Globus pallidus (tissue), 1 donor: ENCODE results near the gene CFAP410.

Source experiments
- DNase-seq: peaks from one replicate; pipeline ENCODE4 v3.0.0-alpha.2; 2015; ENCODE audit warnings: low spot score

CFAP410 gene

DNA sequence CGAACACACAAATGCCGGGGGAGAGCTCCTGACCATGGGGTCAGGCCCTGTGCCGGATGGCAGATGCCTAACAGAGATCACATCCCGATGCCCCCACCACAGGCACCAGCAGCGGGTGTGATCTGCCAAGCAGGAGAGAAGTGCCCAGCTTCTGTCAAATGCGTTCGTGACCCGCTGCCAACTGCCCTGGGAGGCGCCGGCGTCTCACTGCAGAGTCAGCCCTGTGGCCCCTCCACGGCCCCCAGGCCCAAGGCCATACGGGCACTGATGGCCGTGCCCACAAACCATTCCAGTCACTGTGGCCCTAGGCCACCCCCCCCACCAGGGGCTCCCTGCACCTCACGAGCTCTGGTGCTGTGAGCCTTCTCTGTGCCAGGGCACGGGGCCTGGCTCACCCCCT lies 8.0 kb downstream of the CFAP410 start:
- no peak for DNase-seq

DNA sequence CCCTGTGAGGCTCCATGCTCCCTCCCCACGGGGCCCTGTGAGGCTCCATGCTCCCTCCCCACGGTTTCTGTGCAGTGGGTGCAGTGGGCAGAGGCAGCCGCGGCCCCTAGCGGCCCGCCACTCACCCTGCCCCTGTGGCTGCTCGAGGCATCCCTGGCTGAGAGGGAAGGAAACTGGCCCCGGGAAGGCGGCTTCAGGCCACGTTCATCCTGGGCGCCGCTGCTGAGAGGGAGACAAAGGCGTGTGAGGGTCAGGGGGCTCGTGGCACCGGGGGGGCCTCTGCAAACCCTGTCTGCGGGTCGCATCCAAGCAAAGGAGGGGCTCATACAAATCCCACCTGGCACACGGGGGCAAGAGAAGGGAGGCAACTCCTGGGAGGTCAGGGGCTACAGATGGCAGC lies 8.5 kb downstream of the CFAP410 start:
- DNase-seq = no peak

DNA sequence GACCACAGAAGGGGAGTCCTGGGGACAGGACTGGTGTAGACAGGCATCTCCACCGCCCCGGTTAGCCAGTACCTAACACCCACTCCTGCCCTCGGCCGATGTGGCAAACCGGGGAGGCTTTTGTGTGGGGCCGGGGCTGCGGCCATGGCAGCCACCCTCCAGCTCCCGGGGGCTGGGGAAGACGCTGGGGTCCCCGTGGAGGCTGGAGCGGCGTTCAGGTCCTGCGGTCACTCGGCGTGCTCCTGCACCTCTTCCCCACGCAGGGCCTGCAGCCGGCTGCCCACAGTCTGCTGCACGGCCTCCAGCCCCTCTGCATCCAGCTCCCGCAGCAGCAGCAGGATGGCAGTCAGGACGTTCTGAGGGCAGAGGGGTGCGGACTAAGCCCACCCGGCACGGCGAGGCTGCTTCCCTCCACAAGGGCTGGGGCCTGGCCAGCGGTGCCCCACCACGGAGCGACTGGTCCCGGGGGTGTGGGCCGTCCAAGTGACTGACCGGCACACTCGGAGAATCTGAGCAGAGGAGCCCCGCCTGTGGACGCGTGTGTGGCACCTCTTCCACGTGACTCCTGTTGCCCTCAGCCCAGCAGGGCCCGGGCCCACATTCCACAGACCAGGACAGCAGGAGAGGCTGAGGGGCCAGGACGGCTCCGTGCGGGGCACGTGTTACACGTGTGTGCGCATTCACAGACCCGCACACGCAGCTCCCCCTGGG lies 9.1 kb downstream of the CFAP410 start:
- DNase-seq = no peak

DNA sequence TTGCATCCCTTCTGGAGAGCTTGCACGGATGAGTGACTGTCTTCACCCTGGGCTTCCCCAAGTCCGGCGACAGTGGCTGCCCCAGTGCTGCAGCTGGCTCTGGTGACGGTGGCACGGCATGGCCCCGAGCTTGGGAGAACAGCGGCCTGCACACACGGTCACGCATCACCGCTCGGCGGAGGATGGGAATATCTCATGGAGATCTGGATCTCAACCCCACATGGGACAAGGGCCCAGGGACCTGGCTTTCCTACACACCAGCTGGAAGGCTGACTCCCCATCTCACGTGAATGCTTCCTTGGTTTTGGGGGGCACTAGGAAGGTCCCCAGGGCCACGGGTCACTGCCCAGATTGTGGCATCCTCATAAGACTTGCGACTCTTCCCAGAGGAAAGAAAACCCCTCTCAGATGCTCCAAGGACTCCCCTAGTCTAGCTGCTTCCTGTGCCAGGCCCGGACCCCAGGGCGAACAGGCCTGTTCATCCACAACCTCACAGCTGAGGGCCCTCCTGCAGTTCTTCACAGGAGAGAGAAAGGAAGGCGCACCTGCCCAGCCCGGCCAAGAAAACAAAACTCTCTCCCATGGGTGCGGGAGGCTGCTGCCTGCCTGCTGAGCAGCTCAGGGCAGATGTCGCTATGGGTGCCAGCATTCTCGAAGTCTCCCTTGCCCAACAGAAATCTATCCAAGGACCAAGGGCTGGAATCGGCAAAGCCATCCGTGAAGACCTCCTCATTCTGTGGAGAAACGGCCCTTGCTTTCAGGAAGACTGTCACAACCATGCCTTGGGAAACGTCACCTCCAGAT lies 9.9 kb downstream of the CFAP410 start:
- peak; percentile 42 for DNase-seq

DNA sequence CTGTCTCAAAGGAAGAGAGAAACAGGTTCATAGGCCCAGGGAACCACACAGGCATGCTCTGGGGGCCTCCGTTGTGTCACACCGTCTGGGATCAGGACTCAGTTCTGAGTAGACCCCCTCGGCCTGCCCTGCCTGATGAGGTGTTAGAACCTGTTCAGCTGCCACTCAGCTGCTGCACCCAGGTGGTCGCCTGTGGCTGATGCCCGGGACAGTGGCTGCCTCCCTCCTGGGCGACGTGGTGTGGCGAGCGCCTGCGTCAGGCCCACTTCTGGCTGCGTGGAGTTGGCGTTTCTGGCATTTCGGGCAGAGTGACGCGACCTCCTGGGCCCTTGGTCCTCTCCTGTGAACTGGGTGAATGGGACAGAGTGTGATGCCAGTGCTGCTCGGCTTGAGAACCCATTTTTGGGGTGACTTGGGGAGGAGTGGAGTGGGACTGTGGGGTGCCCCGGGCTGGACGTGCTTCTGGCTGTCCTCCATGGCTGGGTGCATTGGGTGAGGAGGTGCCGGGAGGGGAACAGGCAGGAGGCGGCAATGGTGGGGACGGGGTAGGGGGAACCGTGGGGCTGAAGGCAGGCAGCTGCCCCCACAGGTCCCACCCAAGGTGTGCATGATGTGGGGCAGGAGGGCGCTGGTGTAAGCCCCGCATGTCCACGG lies 10.8 kb downstream of the CFAP410 start:
- no peak for DNase-seq

DNA sequence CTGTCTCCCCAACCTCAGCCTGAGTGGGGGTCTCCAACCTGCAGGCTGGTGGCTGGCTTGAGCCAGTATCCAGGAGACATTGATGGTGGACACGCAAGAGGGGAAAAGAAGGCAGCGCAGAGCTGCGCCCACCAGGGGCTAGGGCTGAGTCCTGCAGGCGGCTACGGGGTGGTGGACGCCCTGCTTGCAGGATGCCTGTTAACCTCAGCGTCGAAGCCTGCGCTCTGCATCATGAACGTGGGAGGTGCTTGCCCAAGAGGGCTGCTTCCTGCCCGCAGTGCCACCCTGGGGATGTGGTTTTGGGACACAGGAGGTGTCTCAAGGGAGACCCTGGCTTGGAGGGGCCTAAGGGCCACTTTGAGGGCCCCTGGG lies 11.6 kb downstream of the CFAP410 start:
- DNase-seq = no peak

DNA sequence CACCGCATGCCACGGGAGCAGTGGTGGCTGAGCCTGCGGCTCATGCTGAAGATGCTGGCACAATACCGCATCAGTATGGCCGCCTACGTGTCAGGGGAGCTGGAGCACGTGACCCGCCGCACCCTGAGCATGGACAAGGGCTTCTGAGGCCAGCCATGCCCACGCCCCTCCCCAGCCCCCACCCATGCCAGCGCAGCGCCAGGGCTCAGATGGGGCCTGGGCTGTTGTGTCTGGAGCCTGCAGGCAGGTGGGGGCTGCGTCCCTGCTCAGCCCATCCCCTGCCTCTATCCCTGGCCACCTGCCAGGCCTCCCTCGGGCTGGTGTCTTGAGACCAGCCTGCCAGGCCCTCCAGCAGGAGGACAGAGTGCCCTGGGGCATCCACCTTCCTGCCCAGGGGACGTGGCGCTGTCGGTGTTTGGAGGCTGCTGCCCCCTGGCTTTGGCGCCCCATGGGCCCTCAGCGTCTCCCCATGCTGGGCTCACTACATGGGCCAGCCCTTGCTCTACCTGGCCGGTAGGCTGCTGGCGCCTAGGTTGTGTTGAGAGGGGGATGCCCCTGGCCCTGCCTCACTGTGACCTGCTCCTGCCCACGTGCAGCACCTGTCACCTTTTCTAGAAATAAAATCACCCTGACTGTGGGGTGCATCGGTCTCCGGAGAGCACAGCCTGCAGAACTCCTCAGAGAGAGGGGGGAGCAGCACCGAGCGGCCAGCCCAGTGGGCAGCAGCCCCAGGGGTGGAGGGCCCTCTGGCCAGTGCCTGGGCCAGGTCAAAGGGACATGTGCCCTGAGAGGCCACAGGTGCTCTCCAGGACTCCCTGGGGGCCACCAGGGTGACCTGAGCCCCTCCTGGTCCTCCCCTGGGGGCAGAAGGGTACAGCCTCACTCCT lies 12.2 kb downstream of the CFAP410 start:
- DNase-seq = no peak

DNA sequence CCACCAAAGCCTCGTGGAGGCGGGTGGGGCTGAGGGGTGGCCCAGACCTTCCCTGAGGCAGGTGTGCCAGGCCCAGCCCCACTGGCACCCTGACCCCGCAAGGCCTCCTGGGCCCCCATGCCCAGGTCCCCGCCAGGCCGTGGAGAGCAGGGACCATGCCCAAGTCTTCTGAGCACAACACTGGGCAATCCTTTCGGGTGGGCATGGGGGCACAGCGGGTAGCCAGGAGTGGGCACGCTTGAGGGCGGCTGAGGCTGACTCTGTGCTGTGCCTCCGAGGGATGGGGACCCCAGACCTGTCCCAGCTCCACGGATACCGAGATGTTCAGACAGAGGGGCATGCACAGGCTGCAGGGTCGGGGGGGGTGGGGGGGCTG lies 12.9 kb downstream of the CFAP410 start:
- DNase-seq = no peak

DNA sequence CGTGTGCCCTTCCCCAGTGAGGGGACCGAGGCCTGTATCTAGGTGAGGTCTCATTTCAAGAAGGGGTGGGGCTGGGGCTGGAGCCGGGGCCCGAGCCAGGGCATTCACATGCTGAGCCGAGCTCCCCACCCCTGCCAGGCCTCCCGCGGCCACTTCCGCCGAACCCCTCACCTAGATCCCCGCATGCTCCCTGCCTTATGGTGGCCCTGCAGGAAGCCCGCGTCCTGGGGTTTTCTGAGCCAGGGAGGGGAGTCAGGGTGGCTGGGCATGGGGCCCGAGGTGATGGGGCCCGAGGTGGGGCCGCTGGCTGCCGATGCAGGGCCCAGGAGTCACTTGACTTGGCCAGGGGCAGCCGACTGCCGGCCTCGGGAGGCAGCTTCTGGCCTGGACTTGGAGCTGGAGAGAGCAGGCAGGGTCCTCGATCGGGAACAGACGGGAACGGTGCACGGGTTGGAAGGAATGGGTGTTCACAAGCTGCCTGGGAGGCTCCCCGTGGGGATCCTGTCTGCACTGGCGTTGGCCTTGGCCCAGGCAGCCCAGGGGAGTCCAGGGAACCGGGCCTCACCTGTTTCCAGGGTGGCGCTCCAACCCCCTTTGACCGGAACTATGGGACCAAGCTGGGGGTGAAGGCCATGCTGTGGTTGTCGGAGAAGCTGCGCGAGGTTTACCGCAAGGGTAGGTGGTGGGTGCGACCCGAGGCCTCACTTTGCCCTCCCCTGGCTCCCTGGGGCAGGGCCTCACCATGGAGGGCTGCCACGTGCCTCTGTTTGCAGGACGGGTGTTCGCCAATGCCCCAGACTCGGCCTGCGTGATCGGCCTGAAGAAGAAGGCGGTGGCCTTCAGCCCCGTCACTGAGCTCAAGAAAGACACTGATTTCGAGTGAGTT lies 13.6 kb downstream of the CFAP410 start:
- DNase-seq = no peak

DNA sequence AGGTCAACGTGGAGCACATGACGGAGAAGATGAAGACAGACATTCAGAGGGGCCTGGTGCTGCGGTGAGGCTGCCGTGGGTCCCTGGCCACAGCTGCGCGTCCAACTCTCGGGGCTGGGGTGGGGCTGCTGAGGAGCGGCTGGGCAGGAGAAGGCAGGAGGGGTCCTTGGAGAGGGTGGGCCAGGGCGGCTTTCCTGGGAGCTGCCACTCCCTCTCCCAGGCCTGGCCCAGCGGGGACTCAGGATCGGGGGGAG lies 14.4 kb downstream of the CFAP410 start:
- DNase-seq = no peak

DNA sequence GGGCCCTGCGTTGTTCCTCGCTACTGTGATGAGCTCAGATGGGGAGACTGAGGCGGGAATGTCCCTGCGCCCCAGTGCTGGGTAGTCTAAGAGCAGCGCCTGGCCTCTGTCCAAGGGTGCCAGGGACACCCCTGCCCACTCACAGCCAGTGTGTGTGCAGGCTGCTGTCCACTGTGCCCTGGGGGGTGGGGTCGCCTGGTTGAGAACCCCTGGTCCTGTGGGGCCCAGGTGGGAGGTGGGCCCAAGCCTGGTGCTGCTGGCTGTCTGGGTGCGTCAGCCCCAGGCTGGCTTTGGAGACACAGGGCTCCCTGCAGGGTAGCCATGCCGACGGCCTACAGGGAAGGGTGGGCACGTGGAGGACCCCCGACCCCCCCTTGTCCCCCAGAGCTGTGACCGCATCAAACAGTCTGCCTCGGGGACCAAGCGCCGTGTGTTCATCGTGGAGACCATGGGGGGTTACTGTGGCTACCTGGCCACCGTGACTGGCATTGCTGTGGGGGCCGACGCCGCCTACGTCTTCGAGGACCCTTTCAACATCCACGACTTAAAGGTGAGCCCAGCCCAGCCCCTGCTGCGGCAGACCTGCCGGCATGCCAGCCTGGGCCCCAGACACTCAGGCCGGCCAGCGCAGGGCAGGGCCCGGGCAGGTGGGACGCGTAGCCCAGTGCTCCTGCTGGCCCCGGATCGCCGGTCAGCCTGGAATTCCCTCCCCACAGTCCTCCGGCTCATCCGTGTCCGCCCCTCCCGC lies 14.9 kb downstream of the CFAP410 start:
- DNase-seq = no peak

DNA sequence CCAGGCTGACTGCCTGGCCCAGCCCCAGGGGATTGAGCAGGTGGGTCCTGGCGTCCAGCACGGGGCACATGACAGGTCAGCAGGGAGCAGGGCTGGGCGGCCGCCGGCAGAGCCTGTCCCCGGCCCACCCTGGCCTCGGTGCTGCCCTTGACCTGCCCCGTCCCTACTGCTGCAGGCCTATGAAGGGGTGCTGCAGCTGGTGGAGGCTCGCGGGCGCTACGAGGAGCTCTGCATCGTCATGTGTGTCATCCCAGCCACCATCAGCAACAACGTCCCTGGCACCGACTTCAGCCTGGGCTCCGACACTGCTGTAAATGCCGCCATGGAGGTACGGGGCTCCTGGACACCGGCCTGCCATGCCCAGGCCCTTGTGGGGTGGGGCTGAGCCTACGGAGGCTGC lies 15.6 kb downstream of the CFAP410 start:
- no peak for DNase-seq

DNA sequence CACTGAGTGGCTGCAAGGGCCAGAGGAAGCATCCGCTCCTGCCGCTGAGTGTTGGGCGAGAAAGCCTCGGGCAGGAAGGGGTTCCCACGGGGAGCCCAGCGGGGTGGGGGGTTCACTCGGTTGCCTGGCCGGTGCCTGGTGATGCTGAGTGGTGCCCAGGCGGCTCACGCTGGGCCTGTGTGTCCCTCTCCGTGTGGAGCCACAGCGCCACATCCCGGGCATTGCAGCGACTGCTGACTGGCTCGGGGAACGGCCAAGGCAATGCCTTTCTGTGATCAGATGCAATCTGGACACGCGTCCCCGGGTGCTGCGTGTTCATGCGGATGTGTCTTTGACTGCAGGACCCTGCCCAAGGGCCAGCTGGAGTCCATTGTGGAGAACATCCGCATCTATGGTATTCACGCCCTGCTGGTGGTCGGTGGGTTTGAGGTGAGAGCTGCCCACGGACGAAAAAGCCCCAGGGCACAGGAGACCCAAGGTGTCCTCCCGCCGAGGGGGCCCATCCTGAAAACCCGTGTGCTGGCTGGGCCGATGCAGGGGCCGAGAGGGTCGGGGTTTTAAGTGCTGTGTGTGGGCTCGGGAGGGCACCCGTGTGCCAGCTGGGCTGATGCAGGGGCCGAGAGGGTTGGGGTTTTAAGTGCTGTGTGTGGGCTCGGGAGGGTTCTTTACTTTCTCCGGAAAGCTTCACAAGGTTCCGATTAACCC lies 16.4 kb downstream of the CFAP410 start:
- DNase-seq = no peak

DNA sequence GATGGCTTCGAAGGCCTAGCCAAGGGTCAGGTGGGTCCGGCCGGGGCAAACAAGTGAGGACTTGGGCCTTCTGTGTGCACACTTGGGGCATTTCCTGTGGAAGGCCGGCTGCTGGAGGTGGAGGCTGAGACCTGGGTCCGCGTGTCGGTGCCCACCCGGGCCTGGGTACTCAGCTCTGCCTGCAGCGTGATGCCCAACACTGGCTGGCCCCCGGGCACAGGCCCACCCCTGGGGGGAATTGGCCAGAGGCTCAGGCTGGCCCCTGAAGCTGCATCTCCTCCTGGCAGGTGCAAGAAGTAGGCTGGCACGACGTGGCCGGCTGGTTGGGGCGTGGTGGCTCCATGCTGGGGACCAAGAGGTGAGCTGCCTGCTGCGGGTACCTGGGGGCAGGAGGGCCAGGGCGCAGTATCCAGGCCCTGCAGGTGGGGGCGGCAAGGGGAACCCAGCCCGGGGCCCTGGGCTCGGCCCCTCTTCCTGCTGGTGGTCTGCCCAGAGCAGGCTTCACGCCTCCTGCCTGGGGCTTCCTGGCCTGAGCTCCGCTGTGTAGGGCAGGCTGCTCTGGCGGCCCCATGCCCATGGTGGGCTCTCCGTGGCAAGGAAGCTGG lies 17.2 kb downstream of the CFAP410 start:
- DNase-seq = no peak

DNA sequence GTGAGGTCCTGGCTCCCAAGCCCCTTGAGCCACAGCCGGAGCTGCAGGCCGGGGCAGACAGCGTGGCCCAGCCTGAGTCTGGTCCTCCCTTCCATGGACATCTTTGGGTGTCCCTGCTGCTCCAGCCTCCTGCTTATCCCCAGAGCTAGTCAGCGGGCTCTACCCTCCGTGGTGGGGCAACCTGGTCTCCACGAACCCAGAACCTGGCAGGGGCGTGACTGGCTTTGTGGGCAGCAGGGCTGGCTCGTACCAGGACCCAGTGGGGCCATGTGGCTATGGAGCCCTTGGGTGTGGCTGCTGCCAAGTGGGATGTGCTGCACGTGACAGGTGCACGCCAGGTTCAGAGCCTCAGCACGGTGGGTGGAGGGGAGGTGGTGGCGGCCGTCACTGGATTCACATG lies 18.3 kb downstream of the CFAP410 start:
- DNase-seq = no peak

DNA sequence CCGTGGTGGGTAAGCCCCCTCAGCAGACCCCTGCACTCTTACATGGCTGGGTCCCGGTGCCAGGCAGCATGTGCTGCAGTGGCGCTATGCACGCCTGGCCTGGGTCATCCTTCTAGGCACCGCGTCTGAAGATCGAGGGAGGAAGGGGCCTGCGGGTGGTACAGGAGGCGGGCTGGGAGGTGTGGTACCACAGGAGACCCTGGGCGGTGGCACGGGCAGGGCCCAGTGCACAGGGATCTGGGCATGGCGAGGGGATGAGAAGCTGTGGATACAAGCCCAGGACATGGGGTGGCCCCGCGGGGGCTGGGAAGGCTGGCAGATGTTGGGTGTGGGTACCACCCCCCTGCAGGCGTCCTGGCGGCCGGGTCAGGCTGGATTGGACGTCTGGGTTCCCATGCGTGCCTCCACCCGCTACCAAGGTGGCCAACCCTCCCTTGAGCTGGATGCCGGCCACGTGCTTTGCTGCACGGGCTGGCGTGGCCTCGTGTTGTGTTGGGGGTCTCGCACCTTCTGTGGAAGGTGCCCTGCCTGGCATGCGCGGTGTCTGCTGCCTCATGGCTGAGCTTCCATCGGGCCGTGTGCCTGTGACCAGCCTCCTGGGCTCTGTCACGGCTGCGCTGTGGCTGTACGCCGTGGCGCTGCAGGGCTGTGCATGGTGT lies 19.7 kb downstream of the CFAP410 start:
- DNase-seq = no peak

DNA sequence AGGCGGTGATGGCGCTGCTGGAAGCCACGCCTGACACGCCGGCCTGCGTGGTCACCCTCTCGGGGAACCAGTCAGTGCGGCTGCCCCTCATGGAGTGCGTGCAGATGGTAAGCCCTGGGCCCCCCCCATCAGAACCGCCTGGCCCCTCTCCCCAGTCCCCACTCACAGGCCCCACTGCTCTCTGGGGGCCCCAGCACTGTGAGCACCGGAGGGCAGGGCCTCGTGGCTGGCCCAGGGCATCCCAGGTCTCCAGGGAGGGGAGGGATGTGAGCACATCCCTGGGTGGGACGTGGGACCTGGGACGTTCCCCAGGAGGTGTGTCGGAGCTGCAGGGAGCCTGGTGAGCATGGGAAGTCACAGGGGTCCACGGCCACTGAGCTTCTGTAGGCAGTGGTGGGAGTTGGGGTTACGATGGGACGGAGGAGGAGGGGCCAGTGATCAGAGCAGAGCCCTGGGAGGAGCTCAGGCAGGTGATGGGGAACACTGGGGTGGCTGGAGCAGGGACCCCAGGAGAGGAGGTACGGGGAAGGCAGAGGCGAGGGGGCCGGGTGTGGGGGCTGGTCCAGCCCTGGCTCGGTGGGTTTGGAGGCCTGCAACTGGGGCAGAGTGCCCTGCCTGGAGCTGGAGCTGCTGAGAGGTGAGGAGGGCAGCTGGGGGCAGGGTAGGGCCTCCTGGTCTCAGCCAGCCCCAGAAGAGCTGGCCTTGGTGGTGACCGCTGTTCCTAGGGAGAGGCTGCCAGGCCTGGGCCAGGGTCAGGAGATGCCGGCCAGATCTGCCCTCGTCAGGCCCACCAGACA lies 20.5 kb downstream of the CFAP410 start:
- DNase-seq = no peak

DNA sequence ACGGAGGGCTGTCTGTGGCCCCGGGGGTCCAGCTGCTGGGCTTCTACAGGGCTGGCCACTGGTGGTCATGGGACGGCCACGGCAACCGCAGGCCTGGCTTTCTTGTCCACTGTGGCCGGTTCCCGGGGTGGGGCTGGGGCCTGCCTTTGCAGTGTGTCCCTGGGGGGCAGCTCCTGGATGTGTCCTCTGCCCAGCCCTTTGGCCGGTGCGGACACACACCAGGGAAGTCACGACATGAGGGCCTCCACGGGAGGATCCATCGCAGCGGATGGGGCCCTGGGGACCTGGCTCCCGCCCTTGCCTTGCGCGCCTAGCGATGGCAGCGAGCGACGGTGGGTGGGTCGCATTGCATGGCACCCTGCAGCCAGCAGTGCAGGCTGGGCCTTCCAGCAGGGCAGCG lies 21.3 kb downstream of the CFAP410 start:
- DNase-seq = no peak
